Skeletal muscle tissue (tissue), 4 donors: Measurements from ENCODE around the gene ITGB1. TPM values are rescaled to one million over a fixed set of nuclear protein-coding genes. Genes with fewer than 3 reads are reported as not detected.
"Not testable (repeated sequence)": the region's sequence is repeated elsewhere in the genome, so short reads cannot be mapped to it uniquely, and the experiment has no call there.

Experiments
- H3K27ac ChIP-seq: one replicate; pipeline ENCODE4 v1.7.0; 2013; ENCODE audit warnings: mild to moderate bottlenecking, low read depth, low read length, inconsistent platforms
- H3K27me3 ChIP-seq, 3 donors: one replicate each; pipeline ENCODE4 v1.7.0; 2013; ENCODE audit warnings: low read length in 3 of 3; ENCODE audit not compliant: control insufficient read depth in 3 of 3, insufficient read depth in 3 of 3
- H3K36me3 ChIP-seq, 3 donors: one replicate each; pipeline ENCODE4 v1.7.0; 2013; ENCODE audit warnings: low read length in 3 of 3; ENCODE audit not compliant: control insufficient read depth in 3 of 3, insufficient read depth in 3 of 3
- H3K4me1 ChIP-seq, 3 donors: one replicate each; pipeline ENCODE4 v1.7.0; 2013; ENCODE audit warnings: low read length in 3 of 3, mild to moderate bottlenecking in 3 of 3; ENCODE audit not compliant: control insufficient read depth in 3 of 3, insufficient read depth in 3 of 3
- H3K4me3 ChIP-seq, 3 donors: one replicate each; pipeline ENCODE4 v1.7.0; 2013; ENCODE audit warnings: low read length in 3 of 3
- H3K9ac ChIP-seq, 3 donors: one replicate each; pipeline ENCODE4 v1.7.0; 2013; ENCODE audit warnings: low read length in 3 of 3, mild to moderate bottlenecking in 3 of 3, moderate library complexity in 2 of 3, low read depth in 1 of 3
- H3K9me3 ChIP-seq, 3 donors: one replicate each; pipeline ENCODE4 v1.7.0; 2013; ENCODE audit warnings: low read length in 3 of 3; ENCODE audit not compliant: control insufficient read depth in 3 of 3
- total RNA-seq: library from RNA; depleted of rRNA; stranded (reverse); fragments of >200 nt; gene quantifications from one replicate; pipeline ENCODE4 v1.2.3, GENCODE V29; 2014
- donor health status: Osteomylitis.

Gene ITGB1
- total RNA-seq, 1 donor from 2014 or later, result 363 TPM

- not testable (repeated sequence) for H3K9me3 ChIP-seq, H3K4me3 ChIP-seq
- H3K36me3 ChIP-seq, result peaks cover 4 to 16% (median 5%) of the 10 kb centered on the region in 3 donors
Observed at GRCh38 chr10:32895200-32895968, 62.6 kb downstream of the ITGB1 start.

GRCh38 chr10:32893916-32894664, 63.9 kb downstream of the ITGB1 start:
- Histone ChIP-seq H3K9me3 (no peaks in the 10 kb centered on the region), H3K36me3 (peaks cover 4 to 16% (median 5%) of the 10 kb centered on the region in 3 donors), H3K4me1 (peaks cover 0 to 3% (median 3%) of the 10 kb centered on the region in 3 donors), H3K27me3 (no peaks in the 10 kb centered on the region), H3K27ac (no peak overlapping the region), H3K9ac (no peak overlapping the region), H3K4me3 (no peak overlapping the region)

More at GRCh38 chr10:32895200-32895968, 62.6 kb downstream of the ITGB1 start:
- not testable (repeated sequence) for H3K27ac ChIP-seq, H3K4me1 ChIP-seq, H3K9ac ChIP-seq, H3K27me3 ChIP-seq

- H3K4me3 ChIP-seq, result no peak overlapping the region
- H3K27ac ChIP-seq, result no peak overlapping the region
- no peaks in the 10 kb centered on the region for H3K9me3 ChIP-seq
- no peak overlapping the region for H3K9ac ChIP-seq
- H3K27me3 ChIP-seq, result no peaks in the 10 kb centered on the region
- H3K4me1 ChIP-seq, result peaks cover 0 to 3% (median 3%) of the 10 kb centered on the region in 3 donors
- H3K36me3 ChIP-seq, result peaks cover 4 to 13% (median 5%) of the 10 kb centered on the region in 3 donors
Observed at GRCh38 chr10:32893434-32893833, 64.6 kb downstream of the ITGB1 start.

- Histone ChIP-seq H3K4me1 (peaks cover 0 to 3% (median 3%) of the 10 kb centered on the region in 3 donors), H3K36me3 (no peaks in the 10 kb centered on the region), H3K9me3 (no peaks in the 10 kb centered on the region), H3K9ac (no peak overlapping the region), H3K4me3 (no peak overlapping the region), H3K27me3 (no peaks in the 10 kb centered on the region), H3K27ac (no peak overlapping the region)
Observed at GRCh38 chr10:32891261-32891660, 66.8 kb downstream of the ITGB1 start.

- Histone ChIP-seq H3K9me3 (no peaks in the 10 kb centered on the region), H3K27ac (no peak overlapping the region), H3K9ac (no peak overlapping the region), H3K36me3 (no peaks in the 10 kb centered on the region), H3K4me1 (peaks cover 0 to 3% (median 3%) of the 10 kb centered on the region in 3 donors), H3K4me3 (no peak overlapping the region), H3K27me3 (no peaks in the 10 kb centered on the region)
Observed at GRCh38 chr10:32890444-32890843, 67.6 kb downstream of the ITGB1 start.

- Histone ChIP-seq H3K36me3 (no peaks in the 10 kb centered on the region), H3K4me3 (no peak overlapping the region), H3K9ac (no peak overlapping the region), H3K4me1 (peaks cover 0 to 3% (median 3%) of the 10 kb centered on the region in 3 donors), H3K27ac (no peak overlapping the region), H3K27me3 (no peaks in the 10 kb centered on the region), H3K9me3 (no peaks in the 10 kb centered on the region)
Observed at GRCh38 chr10:32889631-32890212, 68.3 kb downstream of the ITGB1 start.

- Histone ChIP-seq H3K4me1 (peaks cover 0 to 3% (median 3%) of the 10 kb centered on the region in 3 donors), H3K27me3 (no peaks in the 10 kb centered on the region), H3K4me3 (no peak overlapping the region), H3K9ac (no peak overlapping the region), H3K36me3 (no peaks in the 10 kb centered on the region), H3K27ac (no peak overlapping the region), H3K9me3 (no peaks in the 10 kb centered on the region)
Observed at GRCh38 chr10:32888161-32888927, 69.7 kb downstream of the ITGB1 start.

- Histone ChIP-seq H3K27ac (no peak overlapping the region), H3K36me3 (no peaks in the 10 kb centered on the region), H3K9ac (no peak overlapping the region), H3K9me3 (no peaks in the 10 kb centered on the region), H3K4me1 (peaks cover 0 to 3% (median 3%) of the 10 kb centered on the region in 3 donors), H3K4me3 (no peak overlapping the region), H3K27me3 (no peaks in the 10 kb centered on the region)
Observed at GRCh38 chr10:32887481-32887880, 70.5 kb downstream of the ITGB1 start.

- no peak overlapping the region for H3K4me3 ChIP-seq
- no peaks in the 10 kb centered on the region for H3K9me3 ChIP-seq
- no peak overlapping the region for H3K9ac ChIP-seq
- no peak overlapping the region for H3K27ac ChIP-seq
- H3K4me1 ChIP-seq, result no peaks in the 10 kb centered on the region
- H3K36me3 ChIP-seq, result no peaks in the 10 kb centered on the region
- H3K27me3 ChIP-seq, result no peaks in the 10 kb centered on the region
Observed at GRCh38 chr10:32882076-32882475, 76.0 kb downstream of the ITGB1 start.
